Neural progenitor cell (in vitro differentiated cells): ENCODE results near the gene PIGM.

Experiments used
- EZH2phosphoT487 ChIP-seq: fragments of 200-600 bp; sonication (generic); IDR thresholded peaks from 2 replicates; pipeline ENCODE4 v1.6.1; 2017; ENCODE audit warnings: antibody characterized with exemption
- TF ChIP-seq, protein P1 (sequence below): fragments of 200-600 bp; sonication (generic); IDR thresholded peaks from 2 replicates; pipeline ENCODE4 v1.5.1; 2017; ENCODE audit warnings: antibody characterized with exemption, mild to moderate bottlenecking

DNA sequence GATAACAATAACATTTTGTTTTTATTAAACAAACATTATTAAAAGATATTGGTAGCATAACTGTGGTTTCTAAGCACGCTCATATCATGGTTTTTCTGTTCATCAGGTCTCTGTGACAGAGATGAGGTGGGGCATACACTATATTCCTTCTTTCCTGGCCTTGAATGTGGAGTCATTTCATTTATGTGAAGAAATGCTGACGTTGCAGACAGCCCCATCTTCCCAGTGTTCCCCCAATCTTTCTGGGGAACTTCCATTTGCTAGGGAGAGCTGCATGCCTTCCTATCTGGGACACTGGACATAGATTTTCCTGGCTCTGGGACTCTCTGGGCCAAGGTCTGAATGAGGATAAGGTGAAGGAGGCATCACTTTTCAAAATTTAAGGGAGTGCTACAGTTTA is 30.4 kb downstream of the PIGM start:
- TF ChIP-seq, protein P1, sequence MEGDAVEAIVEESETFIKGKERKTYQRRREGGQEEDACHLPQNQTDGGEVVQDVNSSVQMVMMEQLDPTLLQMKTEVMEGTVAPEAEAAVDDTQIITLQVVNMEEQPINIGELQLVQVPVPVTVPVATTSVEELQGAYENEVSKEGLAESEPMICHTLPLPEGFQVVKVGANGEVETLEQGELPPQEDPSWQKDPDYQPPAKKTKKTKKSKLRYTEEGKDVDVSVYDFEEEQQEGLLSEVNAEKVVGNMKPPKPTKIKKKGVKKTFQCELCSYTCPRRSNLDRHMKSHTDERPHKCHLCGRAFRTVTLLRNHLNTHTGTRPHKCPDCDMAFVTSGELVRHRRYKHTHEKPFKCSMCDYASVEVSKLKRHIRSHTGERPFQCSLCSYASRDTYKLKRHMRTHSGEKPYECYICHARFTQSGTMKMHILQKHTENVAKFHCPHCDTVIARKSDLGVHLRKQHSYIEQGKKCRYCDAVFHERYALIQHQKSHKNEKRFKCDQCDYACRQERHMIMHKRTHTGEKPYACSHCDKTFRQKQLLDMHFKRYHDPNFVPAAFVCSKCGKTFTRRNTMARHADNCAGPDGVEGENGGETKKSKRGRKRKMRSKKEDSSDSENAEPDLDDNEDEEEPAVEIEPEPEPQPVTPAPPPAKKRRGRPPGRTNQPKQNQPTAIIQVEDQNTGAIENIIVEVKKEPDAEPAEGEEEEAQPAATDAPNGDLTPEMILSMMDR = no peak
- no peak for TF ChIP-seq EZH2phosphoT487
